HepG2 (cell line): ENCODE results near the gene MFF. TPM values are rescaled to one million over a fixed set of nuclear protein-coding genes. Genes with fewer than 3 reads are reported as not detected.

Experiments used
- FOXP1 ChIP-seq, 2 experiments: fragments of 450-650 bp in 1 of 2; IDR thresholded peaks; 2 replicates each; pipeline ENCODE4 v1.6.1; 2017 to 2018; ENCODE audit warnings: antibody characterized with exemption in 1 of 2
- HHEX ChIP-seq: IDR thresholded peaks from 2 replicates; pipeline ENCODE4 v1.6.1; 2016; ENCODE audit warnings: control low read depth
- HNRNPH1 ChIP-seq: fragments of 200-400 bp; formaldehyde crosslinking; optimal IDR thresholded peaks from 2 replicates; pipeline ENCODE3; 2017; ENCODE audit warnings: mild to moderate bottlenecking, low read depth, low read length
- ISL2 ChIP-seq: sonication (generic); formaldehyde crosslinking; IDR thresholded peaks from 2 replicates; pipeline ENCODE4 v1.5.0; 2020; ENCODE audit warnings: missing genetic modification reagents
- MIER2 ChIP-seq: IDR thresholded peaks from 2 replicates; pipeline ENCODE4 v1.6.1; 2016; ENCODE audit warnings: missing biosample characterization, missing genetic modification reagents
- MIER3 ChIP-seq: IDR thresholded peaks from 2 replicates; pipeline ENCODE4 v1.6.1; 2016; ENCODE audit warnings: missing compliant biosample characterization, borderline replicate concordance
- NFYC ChIP-seq: IDR thresholded peaks from 2 replicates; pipeline ENCODE4 v1.6.1; 2016; ENCODE audit warnings: missing genetic modification reagents, missing compliant biosample characterization
- NR2F2 ChIP-seq: IDR thresholded peaks from 2 replicates; pipeline ENCODE4 v1.6.1; 2012; ENCODE audit warnings: low read depth, inconsistent platforms, borderline replicate concordance
- SCMH1 ChIP-seq: sonication (generic); formaldehyde crosslinking; IDR thresholded peaks from 2 replicates; pipeline ENCODE4 v1.9.0; 2021; ENCODE audit warnings: missing genetic modification reagents, mild to moderate bottlenecking, borderline replicate concordance
- TGIF2 ChIP-seq: IDR thresholded peaks from 2 replicates; pipeline ENCODE4 v1.6.1; 2016; ENCODE audit warnings: control low read depth, missing compliant biosample characterization
- ZFP1 ChIP-seq: IDR thresholded peaks from 2 replicates; pipeline ENCODE4 v1.6.1; 2016
- ZFP36 ChIP-seq: fragments of 150-350 bp; IDR thresholded peaks from 2 replicates; pipeline ENCODE4 v1.6.1; 2018; ENCODE audit warnings: borderline replicate concordance, low read length, low read depth; ENCODE audit not compliant: partially characterized antibody
- ZNF205 ChIP-seq: IDR thresholded peaks from 2 replicates; pipeline ENCODE4 v1.6.1; 2018; ENCODE audit warnings: missing biosample characterization, missing genetic modification reagents
- ZNF468 ChIP-seq: sonication (generic); formaldehyde crosslinking; IDR thresholded peaks from 2 replicates; pipeline ENCODE4 v1.8.0; 2022; ENCODE audit warnings: mild to moderate bottlenecking, moderate library complexity, missing genetic modification reagents
- ZNF530 ChIP-seq: sonication (generic); formaldehyde crosslinking; IDR thresholded peaks from 2 replicates; pipeline ENCODE4 v1.5.0; 2020; ENCODE audit warnings: low read depth, mild to moderate bottlenecking, missing genetic modification reagents
- ZNF546 ChIP-seq: sonication (generic); formaldehyde crosslinking; conservative IDR thresholded peaks from 2 replicates; pipeline ENCODE4 v1.8.1; 2023; ENCODE audit warnings: mild to moderate bottlenecking, missing genetic modification reagents
- ZNF605 ChIP-seq: sonication (generic); formaldehyde crosslinking; IDR thresholded peaks from 2 replicates; pipeline ENCODE4 v1.8.0; 2022; ENCODE audit warnings: mild to moderate bottlenecking, missing genetic modification reagents
- ZNF720 ChIP-seq: sonication (generic); formaldehyde crosslinking; IDR thresholded peaks from 2 replicates; pipeline ENCODE4 v1.4.0; 2020; ENCODE audit warnings: missing genetic modification reagents
- ZNF773 ChIP-seq: sonication (generic); formaldehyde crosslinking; IDR thresholded peaks from 2 replicates; pipeline ENCODE4 v1.4.0; 2020; ENCODE audit warnings: missing genetic modification reagents, borderline replicate concordance
- ZNF891 ChIP-seq: sonication (generic); formaldehyde crosslinking; IDR thresholded peaks from 2 replicates; pipeline ENCODE4 v1.5.0; 2020; ENCODE audit warnings: mild to moderate bottlenecking, missing genetic modification reagents
- polyA plus RNA-seq, 8 experiments: library from polyadenylated mRNA; depleted of rRNA in 3 of 8; stranded (reverse) in 7 of 8; unstranded in 1 of 8; fragments of >200 nt; fragmentation: Illumina TruSeq in 4 of 8; extraction: Trizol in 4 of 8; gene quantifications; 2 replicates each; pipeline versions ENCODE4 v1.2.1 to v1.2.3, GENCODE V29; 2011 to 2016; ENCODE audit warnings: low read depth in 4 of 8, missing spikeins in 1 of 8, mixed read lengths in 1 of 8; ENCODE audit not compliant: insufficient read depth in 1 of 8
- total RNA-seq, 5 experiments: library from RNA; depleted of rRNA; stranded (reverse); fragments of >200 nt; fragmentation: Illumina TruSeq; extraction: Trizol; gene quantifications; 2 replicates each; pipeline ENCODE4 v1.2.3, GENCODE V29; 2016; ENCODE audit warnings: low read depth in 1 of 5
- TF ChIP-seq, protein P1 (sequence below): sonication (generic); formaldehyde crosslinking; IDR thresholded peaks from 2 replicates; pipeline ENCODE4 v1.9.0; 2021; ENCODE audit warnings: missing genetic modification reagents, mild to moderate bottlenecking, borderline replicate concordance
- TF ChIP-seq, protein P2 (sequence below): sonication (generic); formaldehyde crosslinking; IDR thresholded peaks from 2 replicates; pipeline ENCODE4 v1.9.0; 2021; ENCODE audit warnings: mild to moderate bottlenecking, missing genetic modification reagents

The MFF gene
- total and polyA plus RNA-seq, 2 of the 13 experiments (the other 11 are each of a cell fraction or from before 2014, with no cell fraction given) = 81.9 to 156 TPM

DNA sequence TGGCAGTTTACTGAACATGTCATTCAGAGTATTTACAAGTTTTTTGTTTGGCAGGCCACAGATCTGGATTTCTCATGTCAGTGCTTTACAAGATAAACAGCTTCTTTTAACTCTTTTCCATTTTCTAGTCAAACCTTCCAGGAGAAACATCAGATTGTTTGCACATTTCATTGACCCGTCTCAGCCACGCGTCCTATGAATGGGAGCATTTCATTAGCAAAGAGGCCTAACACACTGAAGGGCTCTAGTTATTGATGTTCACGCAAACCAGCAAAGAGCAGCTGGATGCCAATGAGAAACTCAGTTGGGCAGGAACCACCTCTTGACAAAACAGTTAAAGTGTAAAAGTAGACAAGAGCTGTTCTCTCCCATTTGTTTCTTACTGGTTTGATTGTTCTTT, 29.2 kb upstream of the MFF start (continued):
- TF ChIP-seq ZNF546 (CRISPR knock-in tag) = no peak
- no peak for TF ChIP-seq ZNF773 (CRISPR knock-in tag)
- TF ChIP-seq ZFP1 = no peak
- no peak for TF ChIP-seq ZNF605 (CRISPR knock-in tag)
- no peak for TF ChIP-seq ZNF205
- TF ChIP-seq ISL2 (CRISPR knock-in tag) = 0 out of 2 replicates have a peak, but pooled peaks have one; percentile 7
- TF ChIP-seq NR2F2 = peak; percentile 30; the same call in 1 of the 2 replicates
- TF ChIP-seq TGIF2 (CRISPR knock-in tag) = no peak
- no peak for TF ChIP-seq MIER2 (CRISPR knock-in tag)
- no peak for TF ChIP-seq ZFP36
- no peak for TF ChIP-seq HNRNPH1
- no peak for TF ChIP-seq ZNF891 (CRISPR knock-in tag)
- TF ChIP-seq ZNF720 = no peak
- TF ChIP-seq ZNF468 (CRISPR knock-in tag) = no peak
- TF ChIP-seq MIER3 (CRISPR knock-in tag) = no peak
- no peak for TF ChIP-seq FOXP1 (IDR thresholded peaks at IDR 0.05)
- peak; percentile 67; the same call in 1 of the 2 replicates for TF ChIP-seq FOXP1 (CRISPR knock-in tag; IDR thresholded peaks at IDR 0.05)
- TF ChIP-seq NFYC = no peak
- TF ChIP-seq, protein P1, sequence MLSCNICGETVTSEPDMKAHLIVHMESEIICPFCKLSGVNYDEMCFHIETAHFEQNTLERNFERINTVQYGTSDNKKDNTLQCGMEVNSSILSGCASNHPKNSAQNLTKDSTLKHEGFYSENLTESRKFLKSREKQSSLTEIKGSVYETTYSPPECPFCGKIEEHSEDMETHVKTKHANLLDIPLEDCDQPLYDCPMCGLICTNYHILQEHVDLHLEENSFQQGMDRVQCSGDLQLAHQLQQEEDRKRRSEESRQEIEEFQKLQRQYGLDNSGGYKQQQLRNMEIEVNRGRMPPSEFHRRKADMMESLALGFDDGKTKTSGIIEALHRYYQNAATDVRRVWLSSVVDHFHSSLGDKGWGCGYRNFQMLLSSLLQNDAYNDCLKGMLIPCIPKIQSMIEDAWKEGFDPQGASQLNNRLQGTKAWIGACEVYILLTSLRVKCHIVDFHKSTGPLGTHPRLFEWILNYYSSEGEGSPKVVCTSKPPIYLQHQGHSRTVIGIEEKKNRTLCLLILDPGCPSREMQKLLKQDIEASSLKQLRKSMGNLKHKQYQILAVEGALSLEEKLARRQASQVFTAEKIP = no peak
- no peak for TF ChIP-seq ZNF530 (CRISPR knock-in tag)
- TF ChIP-seq, protein P2, sequence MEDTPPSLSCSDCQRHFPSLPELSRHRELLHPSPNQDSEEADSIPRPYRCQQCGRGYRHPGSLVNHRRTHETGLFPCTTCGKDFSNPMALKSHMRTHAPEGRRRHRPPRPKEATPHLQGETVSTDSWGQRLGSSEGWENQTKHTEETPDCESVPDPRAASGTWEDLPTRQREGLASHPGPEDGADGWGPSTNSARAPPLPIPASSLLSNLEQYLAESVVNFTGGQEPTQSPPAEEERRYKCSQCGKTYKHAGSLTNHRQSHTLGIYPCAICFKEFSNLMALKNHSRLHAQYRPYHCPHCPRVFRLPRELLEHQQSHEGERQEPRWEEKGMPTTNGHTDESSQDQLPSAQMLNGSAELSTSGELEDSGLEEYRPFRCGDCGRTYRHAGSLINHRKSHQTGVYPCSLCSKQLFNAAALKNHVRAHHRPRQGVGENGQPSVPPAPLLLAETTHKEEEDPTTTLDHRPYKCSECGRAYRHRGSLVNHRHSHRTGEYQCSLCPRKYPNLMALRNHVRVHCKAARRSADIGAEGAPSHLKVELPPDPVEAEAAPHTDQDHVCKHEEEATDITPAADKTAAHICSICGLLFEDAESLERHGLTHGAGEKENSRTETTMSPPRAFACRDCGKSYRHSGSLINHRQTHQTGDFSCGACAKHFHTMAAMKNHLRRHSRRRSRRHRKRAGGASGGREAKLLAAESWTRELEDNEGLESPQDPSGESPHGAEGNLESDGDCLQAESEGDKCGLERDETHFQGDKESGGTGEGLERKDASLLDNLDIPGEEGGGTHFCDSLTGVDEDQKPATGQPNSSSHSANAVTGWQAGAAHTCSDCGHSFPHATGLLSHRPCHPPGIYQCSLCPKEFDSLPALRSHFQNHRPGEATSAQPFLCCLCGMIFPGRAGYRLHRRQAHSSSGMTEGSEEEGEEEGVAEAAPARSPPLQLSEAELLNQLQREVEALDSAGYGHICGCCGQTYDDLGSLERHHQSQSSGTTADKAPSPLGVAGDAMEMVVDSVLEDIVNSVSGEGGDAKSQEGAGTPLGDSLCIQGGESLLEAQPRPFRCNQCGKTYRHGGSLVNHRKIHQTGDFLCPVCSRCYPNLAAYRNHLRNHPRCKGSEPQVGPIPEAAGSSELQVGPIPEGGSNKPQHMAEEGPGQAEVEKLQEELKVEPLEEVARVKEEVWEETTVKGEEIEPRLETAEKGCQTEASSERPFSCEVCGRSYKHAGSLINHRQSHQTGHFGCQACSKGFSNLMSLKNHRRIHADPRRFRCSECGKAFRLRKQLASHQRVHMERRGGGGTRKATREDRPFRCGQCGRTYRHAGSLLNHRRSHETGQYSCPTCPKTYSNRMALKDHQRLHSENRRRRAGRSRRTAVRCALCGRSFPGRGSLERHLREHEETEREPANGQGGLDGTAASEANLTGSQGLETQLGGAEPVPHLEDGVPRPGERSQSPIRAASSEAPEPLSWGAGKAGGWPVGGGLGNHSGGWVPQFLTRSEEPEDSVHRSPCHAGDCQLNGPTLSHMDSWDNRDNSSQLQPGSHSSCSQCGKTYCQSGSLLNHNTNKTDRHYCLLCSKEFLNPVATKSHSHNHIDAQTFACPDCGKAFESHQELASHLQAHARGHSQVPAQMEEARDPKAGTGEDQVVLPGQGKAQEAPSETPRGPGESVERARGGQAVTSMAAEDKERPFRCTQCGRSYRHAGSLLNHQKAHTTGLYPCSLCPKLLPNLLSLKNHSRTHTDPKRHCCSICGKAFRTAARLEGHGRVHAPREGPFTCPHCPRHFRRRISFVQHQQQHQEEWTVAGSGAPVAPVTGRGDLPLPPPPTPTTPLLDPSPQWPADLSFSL (CRISPR knock-in tag) = no peak
- TF ChIP-seq HHEX (CRISPR knock-in tag) = peak; percentile 77
- TF ChIP-seq SCMH1 (CRISPR knock-in tag) = no peak
